Measurements from ENCODE around the gene ETV5.

The ETV5 gene

DNA sequence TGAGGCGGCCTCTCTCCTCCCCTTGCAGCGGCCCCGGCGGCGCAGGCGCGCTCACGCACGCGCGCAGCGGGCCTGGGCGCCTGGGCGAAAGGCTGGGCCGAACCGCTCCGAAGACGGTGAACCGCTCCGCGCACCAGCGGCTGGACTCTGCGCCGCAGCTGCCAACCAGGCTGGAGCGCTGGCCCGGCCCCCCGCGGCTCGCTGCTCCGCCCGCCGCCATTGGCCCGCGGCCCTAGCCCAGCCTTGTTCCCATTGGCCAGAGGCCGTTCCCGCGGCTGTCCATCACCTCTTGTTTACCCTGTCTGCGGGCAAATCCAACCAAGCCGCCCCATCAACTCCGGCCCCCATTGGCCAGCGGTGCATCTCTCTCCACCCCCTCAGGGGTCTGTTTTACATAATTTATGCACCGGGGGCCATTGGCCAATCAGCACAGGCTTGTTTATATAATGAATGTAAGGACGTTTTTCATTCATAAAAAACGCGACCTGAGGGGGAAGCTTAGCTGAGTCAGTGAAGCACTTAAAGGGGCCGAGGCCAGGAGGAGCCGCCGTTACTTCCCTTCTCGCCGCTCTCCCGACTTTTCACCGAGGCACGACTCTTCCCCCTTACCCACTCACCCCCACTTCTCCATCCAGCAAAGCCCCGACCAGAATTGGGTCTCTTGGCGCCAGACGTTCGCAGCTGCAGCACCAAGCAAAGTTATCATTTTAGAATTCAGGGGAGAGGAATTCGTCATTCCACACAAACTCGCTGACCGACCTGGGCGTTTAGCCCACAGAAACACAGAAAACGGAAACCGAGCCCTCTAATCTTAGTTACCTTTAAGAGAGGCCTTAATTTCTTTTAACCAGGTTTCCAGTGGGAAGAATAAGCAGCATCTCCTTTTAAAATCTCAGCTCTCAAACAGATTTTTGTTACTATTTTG, at the start of gene ETV5:
Gene ETV5 (minus strand): TSS at position 149 of the 925 bp plus-strand sequence. CDS start 3,221 bp downstream, outside the sequence.
- DNase-seq (ENCODE audit: low read depth), result peak; percentile 98

GRCh38 chr3:186154641-186155040, 45.8 kb upstream of the ETV5 start:
- DNase-seq (ENCODE audit: low read depth), result no peak

DNA sequence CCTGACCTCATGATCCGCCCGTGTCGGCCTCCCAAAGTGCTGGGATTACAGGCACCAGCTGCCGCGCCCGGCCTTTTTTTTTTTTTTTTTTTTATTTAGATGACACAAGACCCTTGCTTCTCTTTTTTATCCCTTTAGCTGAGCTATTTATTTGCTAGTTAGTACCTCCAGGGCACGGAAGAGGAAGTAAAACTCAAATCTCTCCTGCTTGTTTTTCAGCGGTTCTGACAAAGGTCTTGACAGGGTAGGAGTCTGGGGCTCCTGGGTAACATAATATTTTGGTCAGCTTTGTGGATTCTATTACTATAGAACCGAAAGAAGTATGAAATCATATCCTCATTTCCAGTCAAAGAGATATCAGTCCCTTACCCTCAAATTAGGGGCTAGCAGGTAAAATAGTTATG, 44.0 kb upstream of the ETV5 start:
- DNase-seq (ENCODE audit: low read depth), result no peak

GRCh38 chr3:186152361-186152798, 43.5 kb upstream of the ETV5 start:
- no peak for DNase-seq (ENCODE audit: low read depth)

DNA sequence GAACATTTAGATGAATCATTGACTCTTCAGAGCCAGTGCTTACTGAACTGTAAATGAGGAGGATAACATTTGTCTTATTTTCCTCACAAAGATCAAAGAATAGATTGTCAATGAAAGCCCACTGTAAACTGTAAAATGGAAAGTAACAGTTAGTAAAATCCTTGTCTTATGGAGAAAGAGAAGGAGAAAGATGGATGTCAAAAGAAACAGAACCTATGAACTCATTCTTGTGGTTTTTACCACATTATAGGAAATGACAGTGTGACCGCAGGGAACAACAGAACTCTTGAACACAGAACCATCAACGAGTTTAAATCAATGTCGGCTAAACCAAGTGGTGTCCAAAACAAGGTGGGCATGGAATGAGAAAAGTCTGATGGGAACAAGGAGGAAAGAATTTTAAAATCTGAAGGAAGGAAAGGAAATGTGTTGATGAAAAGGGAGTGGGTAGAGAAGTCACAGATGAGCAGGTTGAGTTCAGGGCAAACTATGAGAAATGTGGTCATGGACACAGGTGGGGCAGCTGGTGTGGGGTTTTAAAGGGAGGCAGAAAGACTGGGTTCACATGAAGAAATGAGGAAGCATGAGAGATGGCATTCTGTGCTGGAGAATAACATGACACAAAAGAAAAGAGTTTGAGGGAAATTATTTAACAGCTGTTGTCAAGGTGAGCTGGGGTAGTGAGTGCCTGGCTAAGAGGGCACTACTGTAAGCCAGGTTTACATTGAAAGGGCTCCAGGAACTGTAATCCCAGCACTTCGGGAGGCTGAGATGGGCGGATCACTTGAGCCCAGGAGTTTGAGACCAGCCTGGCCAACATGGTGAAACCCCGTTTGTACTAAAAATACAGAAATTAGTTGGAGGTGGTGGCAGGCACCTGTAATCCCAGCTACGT, 42.4 kb upstream of the ETV5 start:
- no peak for DNase-seq (ENCODE audit: low read depth)

- DNase-seq (ENCODE audit: low read depth), result no peak
Measured at GRCh38 chr3:186150041-186150830, 41.3 kb upstream of the ETV5 start.

- DNase-seq (ENCODE audit: low read depth), result no peak
Measured at GRCh38 chr3:186149319-186149960, 40.6 kb upstream of the ETV5 start.

DNA sequence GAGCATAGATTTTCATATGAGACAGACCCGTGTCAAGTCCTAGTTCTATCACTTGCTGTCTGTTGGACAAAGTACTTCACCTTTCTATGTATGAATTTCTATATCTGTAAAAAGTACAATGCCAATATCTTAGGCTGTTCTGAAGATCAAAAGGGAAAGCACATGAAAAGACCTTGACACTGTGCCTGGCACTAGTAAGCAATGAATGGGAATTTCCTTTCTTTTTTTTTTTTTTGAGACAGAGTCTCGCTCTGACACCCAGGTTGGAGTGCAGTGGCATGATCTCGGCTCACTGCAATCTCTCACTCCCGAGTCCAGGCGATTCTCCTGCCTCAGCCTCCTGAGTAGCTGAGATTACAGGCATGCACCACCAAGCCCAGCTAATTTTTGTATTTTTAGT, 35.4 kb upstream of the ETV5 start:
- DNase-seq (ENCODE audit: low read depth), result no peak

DNA sequence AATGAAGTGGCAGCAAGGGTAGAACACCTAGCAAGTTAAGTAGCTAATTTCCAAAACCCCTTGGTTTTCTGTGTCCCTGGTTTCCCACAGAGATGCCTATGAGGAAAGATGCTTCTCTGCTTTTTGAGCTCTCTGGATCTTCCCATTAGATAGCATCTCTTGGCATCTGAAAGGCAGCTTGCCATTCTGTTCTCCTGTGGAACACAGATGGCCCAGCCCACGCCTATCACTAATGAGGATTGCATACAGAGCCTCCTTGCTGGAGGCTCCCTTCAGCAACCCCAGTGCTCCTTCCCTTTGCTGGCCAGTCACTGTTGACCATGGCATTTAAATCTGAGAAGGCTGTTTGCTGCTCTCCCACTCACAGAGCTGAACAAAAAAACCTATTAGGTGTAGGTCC, 34.4 kb upstream of the ETV5 start:
- no peak for DNase-seq (ENCODE audit: low read depth)

GRCh38 chr3:186142393-186142932, 33.6 kb upstream of the ETV5 start:
- no peak for DNase-seq (ENCODE audit: low read depth)

DNA sequence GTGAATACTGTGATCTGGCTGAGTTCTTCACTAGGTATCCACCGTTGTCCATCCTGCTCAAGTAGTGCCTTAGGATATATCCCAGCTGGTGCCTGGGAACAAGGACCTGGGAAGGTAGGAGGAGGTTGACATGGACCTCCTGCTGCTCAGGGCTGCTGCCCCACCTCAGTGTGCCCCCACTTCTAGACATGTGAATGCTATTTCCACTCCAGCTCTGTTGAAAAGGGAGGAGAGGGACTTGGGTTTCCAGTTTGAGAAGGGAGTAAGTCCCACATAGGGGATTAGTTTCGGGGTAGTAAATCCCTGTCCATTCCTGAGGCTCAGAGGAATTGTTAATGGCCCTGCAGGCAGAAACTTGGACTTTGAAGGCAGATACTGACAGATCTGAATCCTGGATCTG, 32.9 kb upstream of the ETV5 start:
- no peak for DNase-seq (ENCODE audit: low read depth)

GRCh38 chr3:186138272-186138981, 29.5 kb upstream of the ETV5 start:
- no peak for DNase-seq (ENCODE audit: low read depth)

- DNase-seq (ENCODE audit: low read depth), result no peak
Measured at GRCh38 chr3:186137051-186137685, 28.3 kb upstream of the ETV5 start.

- no peak for DNase-seq (ENCODE audit: low read depth)
Measured at GRCh38 chr3:186133980-186134379, 25.1 kb upstream of the ETV5 start.

DNA sequence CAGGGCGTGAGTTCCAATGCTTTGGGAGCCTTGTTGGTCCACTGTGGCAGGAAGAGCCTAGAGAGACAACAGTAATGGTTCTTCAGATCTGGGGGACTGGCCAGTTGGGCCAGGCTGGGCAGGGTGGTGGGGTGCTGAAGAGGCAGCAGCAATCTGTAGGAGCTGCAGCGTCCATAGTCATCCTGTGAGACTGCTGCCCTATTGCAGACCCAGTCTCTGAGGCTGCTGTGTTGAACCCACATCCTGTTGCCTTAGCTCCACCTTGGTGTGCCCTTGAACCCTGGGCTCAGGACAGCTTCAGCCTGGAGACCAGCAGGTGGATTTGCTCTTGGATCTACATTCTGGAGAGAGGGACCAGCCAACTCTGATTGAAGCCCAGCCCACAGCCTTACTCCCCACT, 23.6 kb upstream of the ETV5 start:
- DNase-seq (ENCODE audit: low read depth), result no peak

GRCh38 chr3:186129206-186129605, 20.3 kb upstream of the ETV5 start:
- no peak for DNase-seq (ENCODE audit: low read depth)

DNA sequence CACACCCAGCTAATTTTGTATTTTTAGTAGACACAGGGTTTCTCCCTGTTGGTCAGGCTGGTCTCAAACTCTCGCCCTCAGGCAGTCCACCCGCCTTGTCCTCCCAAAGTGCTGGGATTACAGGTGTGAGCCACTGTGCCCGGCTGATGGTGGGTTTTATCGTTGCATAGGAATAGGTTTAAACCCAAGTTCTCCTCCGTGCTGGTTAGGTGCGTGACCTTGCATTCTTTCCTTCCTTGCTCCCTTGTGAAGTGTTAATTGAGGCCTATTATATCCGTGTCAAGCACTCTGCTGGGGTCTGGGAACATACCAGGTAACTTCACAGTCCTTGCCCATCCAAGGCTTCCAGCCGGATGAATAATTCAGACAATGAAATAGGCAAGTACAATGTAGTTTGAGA, 19.3 kb upstream of the ETV5 start:
- DNase-seq (ENCODE audit: low read depth), result no peak

- DNase-seq (ENCODE audit: low read depth), result no peak
Measured at GRCh38 chr3:186127463-186127862, 18.6 kb upstream of the ETV5 start.

DNA sequence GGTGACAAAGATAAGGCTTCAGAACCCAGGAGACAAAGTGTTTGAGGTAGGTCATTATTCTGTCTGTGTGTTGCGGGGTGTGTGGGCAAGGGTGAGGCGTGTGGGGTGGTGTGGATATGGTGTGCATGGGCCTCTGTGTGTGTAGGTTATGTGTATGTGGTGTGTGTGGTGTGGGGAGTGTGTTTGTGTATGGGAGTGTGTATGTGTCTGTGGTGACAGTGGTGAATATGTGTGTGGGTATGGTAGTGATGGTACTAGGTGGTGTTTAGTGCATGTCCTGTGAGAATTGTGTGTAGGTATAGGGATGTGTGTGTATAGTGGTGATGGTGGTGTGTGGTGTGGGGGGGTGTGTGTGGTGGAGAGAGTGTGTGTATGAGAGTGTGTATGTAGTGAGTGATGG, 16.2 kb upstream of the ETV5 start:
- DNase-seq (ENCODE audit: low read depth), result no peak

DNA sequence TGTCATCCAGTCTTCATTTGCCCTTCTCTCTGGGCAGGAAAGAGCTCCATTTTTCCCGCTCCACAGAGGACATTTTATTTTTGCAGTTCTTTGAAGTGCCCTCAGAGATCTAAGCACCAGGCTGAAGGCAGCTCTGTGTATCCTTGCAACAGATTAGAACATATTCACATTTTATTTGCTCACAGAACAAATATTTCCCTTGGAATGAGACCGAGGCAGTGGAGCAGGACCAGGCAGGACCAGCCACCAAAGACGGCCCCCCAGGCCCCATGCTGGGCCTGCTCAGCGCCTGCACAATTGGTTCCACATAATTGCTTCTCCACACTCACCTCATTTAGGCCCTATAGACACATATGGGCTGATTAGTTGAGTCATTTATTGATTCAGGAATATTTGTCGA, 15.7 kb upstream of the ETV5 start:
- DNase-seq (ENCODE audit: low read depth), result no peak

Measured in GM04503 (cell line).